Ectodermal cell (in vitro differentiated cells): ENCODE data around the gene NPAS2.

Experiments
- H3K27ac ChIP-seq: 2 replicates; pipeline ENCODE4 v1.7.0; 2013; ENCODE audit warnings: mild to moderate bottlenecking, low read depth, low read length; ENCODE audit not compliant: insufficient read depth, poor library complexity, severe bottlenecking
- H3K27me3 ChIP-seq: 2 replicates; pipeline ENCODE4 v1.7.0; 2013; ENCODE audit warnings: mild to moderate bottlenecking, low read length; ENCODE audit not compliant: insufficient read depth, control insufficient read depth, poor library complexity, severe bottlenecking
- H3K36me3 ChIP-seq: one replicate; pipeline ENCODE4 v1.7.0; 2013; ENCODE audit warnings: low read length; ENCODE audit not compliant: control insufficient read depth, insufficient read depth
- H3K4me1 ChIP-seq: one replicate; pipeline ENCODE4 v1.7.0; 2013; ENCODE audit warnings: low read length; ENCODE audit not compliant: control insufficient read depth, insufficient read depth
- H3K4me3 ChIP-seq: 2 replicates; pipeline ENCODE4 v1.7.0; 2013; ENCODE audit warnings: low read depth, low read length, control low read depth; ENCODE audit not compliant: insufficient read depth
- H3K9me3 ChIP-seq: 2 replicates; pipeline ENCODE4 v1.7.0; 2013; ENCODE audit warnings: mild to moderate bottlenecking, low read length, moderate library complexity; ENCODE audit not compliant: control insufficient read depth
- WGBS, 2 experiments: methylation state at CpG; one replicate each; pipeline ENCODE4 v1.1.7; 2013; ENCODE audit warnings: missing lambda C conversion rate in 2 of 2; 5-methylcytosine and 5-hydroxymethylcytosine counted together

NPAS2 gene

DNA sequence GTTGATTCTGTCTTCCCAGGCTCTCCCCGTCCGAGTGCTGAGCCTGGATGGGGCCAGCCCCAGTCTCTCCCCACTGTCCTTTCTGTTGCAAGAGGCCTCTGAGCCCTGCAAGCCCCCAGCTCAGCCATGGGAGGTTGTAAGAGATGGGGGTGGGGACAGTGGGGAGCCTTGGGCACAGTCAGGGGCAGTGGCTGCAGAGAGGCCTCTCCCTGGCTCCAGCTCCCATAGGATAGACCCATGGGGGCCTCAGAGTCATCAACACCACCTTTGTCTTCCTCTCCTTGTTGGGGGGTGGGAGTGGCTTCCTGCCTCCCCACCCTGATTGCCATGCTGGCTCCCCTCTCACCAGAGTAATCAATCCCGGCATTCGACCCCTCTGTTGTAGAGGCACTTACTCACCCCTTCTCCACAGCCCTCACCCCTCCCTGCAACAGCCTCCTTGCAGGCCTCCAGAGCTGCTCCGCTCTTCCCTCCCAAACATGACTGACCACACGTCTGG is 37.5 kb upstream of the NPAS2 start:
- Histone ChIP-seq H3K4me3 (no peak overlapping the region), H3K27ac (no peak overlapping the region), H3K36me3 (no peaks in the 10 kb centered on the region), H3K4me1 (peaks cover 5% of the 10 kb centered on the region), H3K9me3 (no peaks in the 10 kb centered on the region), H3K27me3 (no peaks in the 10 kb centered on the region)
- WGBS, 2 experiments: 73 to 80% methylated on average over 6 of the region's 6 CpGs

DNA sequence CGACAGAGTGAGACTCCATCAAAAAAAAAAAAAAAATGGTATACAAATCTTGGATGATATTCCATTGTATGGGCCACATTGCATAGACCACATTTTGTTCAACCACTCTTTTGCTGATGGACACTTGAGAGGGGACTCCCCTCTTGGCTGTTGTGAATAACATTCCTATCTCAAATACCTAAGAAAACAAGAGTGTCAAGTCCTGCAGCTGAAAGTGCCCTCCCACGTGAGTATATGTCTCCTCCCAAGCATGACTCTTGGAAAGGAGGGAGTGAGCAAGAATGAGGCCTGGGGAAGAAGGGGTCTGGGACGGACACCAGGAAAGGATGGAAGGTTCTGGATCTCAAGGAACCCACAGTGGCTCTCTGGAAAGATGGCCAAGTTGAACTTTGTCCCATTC is 36.0 kb upstream of the NPAS2 start:
- no peaks in the 10 kb centered on the region for H3K9me3 ChIP-seq
- H3K4me3 ChIP-seq: no peak overlapping the region
- 87 to 93% methylated on average over 3 of the region's 3 CpGs for WGBS, 2 experiments
- H3K27me3 ChIP-seq: no peaks in the 10 kb centered on the region
- no peaks in the 10 kb centered on the region for H3K36me3 ChIP-seq
- H3K27ac ChIP-seq: no peak overlapping the region
- peaks cover 5% of the 10 kb centered on the region for H3K4me1 ChIP-seq

DNA sequence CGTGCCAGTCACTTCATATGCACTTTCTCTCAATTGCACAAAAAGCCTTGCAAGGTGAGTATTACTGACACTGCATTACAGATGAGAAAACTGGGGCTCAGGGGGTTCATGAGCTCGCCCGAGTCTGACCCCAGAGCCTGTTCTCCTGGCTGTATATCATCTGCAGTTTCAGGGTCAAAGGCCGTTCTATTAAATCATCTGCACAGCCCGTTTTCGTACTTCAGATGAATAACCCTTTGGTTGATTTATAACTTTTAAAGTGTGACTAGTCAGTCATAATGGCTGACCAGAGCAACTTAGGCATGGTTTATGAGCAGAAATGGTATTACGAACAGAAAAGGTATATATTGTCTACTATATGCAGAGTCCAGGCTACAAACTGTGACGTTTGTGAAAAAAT is 35.3 kb upstream of the NPAS2 start:
- Histone ChIP-seq H3K9me3 (no peaks in the 10 kb centered on the region), H3K36me3 (no peaks in the 10 kb centered on the region), H3K27ac (no peak overlapping the region), H3K4me1 (peaks cover 5% of the 10 kb centered on the region), H3K4me3 (no peak overlapping the region), H3K27me3 (no peaks in the 10 kb centered on the region)
- 95 to 96% methylated on average over 8 of the region's 8 CpGs for WGBS, 2 experiments

DNA sequence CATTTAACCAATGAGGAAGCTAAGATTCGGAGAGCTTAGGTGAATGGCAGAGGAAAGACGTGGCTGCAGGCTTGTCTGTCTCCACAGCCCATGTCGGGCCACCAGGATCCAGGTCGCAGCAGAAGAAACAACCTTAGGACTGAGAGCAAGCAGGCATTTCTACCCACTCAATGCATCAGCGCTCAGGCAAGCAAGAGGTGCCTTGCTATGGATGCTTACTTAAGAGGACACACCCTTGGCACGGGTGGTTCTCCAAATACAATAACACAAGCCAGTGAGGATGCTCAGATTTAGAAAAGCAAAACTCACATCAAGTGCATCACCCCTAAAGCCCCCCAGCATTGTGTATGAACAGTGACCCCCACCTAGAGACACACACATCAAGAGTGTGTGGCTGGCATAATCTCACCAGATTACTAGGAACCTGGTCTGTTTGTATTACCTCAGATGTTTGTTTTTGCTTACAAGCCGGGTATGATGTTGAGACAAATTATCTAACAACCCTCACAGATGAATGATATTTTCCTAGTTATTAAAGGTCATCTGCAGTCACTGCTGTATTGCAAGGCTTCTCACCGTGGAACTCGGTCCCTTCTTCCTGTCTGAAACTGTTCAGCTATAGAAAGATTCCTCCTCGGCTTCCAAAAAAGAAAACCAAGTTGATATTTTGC is 34.2 kb upstream of the NPAS2 start:
- 91 to 93% methylated on average over 10 of the region's 10 CpGs for WGBS, 2 experiments

DNA sequence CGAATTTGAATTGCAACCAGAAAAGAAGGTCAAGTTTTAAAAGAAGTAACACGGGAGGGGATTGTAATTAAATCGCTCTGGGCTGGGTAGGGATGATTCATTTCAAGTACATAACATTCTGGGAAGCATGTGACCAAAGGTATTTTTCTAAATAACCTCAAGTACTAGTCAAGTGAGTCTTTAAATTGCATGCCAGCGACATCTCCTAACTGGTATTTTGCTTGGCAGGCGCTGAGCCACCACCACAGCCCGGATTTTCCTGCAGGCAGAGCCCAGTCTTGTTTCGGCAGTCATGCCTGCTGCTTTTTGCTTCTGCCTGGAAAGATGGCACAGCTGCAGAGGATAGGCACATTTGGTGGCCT is 33.7 kb upstream of the NPAS2 start:
- no peaks in the 10 kb centered on the region for H3K27me3 ChIP-seq
- H3K27ac ChIP-seq: no peak overlapping the region
- H3K36me3 ChIP-seq: no peaks in the 10 kb centered on the region
- H3K4me3 ChIP-seq: no peak overlapping the region
- H3K9me3 ChIP-seq: no peaks in the 10 kb centered on the region
- peaks cover 5% of the 10 kb centered on the region for H3K4me1 ChIP-seq
- WGBS, 2 experiments: 91 to 92% methylated on average over 7 of the region's 7 CpGs

More for the DNA sequence above, 34.2 kb upstream of the NPAS2 start:
- H3K27ac ChIP-seq: no peak overlapping the region
- H3K4me3 ChIP-seq: no peak overlapping the region
- no peaks in the 10 kb centered on the region for H3K9me3 ChIP-seq
- peaks cover 5% of the 10 kb centered on the region for H3K4me1 ChIP-seq
- no peaks in the 10 kb centered on the region for H3K27me3 ChIP-seq
- H3K36me3 ChIP-seq: no peaks in the 10 kb centered on the region

DNA sequence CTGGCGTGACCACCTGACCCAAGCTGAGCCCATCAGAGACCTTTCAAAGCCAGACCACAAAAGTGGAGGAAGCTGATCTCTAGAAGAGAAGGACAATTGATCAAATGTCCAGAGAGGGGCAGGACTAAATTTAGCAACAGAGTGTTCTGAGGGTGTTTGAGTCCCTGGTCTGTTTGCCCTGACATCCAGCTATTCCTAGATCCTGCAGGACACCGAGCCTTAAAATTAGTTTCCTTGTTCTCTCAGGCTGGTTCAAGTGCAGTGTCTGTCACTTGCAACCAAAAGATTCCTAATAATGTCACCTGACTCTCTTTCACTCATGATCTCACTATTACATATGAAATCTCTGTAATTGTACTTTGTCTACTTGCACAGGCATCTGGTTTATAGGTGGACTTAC is 33.0 kb upstream of the NPAS2 start:
- WGBS, 2 experiments: 92 to 96% methylated on average over 2 of the region's 2 CpGs
- Histone ChIP-seq H3K9me3 (no peaks in the 10 kb centered on the region), H3K27me3 (no peaks in the 10 kb centered on the region), H3K4me3 (no peak overlapping the region), H3K36me3 (no peaks in the 10 kb centered on the region), H3K4me1 (peaks cover 5% of the 10 kb centered on the region), H3K27ac (no peak overlapping the region)

DNA sequence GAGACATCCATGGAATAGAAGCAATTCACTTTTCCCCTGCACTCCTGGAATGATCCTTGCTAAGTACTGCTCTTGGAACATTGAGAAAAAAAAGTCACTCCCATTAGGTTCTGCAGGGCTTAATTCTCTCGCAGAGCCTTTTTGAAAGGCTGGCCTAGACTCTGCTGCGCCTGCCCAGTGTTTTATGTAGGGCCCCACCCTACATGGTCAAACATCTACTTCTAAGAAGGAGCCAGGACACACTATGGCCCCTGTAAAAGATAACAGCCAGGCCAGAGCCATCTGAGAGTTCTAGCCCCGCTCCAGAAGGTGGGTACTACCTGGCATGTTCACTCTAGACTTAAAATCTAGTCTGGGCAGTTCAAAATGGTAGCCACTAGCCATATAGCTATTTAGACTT is 30.6 kb upstream of the NPAS2 start:
- Histone ChIP-seq H3K36me3 (no peaks in the 10 kb centered on the region), H3K27ac (no peak overlapping the region), H3K27me3 (no peaks in the 10 kb centered on the region), H3K4me3 (no peak overlapping the region), H3K4me1 (no peaks in the 10 kb centered on the region), H3K9me3 (no peaks in the 10 kb centered on the region)
- WGBS, 2 experiments: 89 to 96% methylated on average over 3 of the region's 3 CpGs

DNA sequence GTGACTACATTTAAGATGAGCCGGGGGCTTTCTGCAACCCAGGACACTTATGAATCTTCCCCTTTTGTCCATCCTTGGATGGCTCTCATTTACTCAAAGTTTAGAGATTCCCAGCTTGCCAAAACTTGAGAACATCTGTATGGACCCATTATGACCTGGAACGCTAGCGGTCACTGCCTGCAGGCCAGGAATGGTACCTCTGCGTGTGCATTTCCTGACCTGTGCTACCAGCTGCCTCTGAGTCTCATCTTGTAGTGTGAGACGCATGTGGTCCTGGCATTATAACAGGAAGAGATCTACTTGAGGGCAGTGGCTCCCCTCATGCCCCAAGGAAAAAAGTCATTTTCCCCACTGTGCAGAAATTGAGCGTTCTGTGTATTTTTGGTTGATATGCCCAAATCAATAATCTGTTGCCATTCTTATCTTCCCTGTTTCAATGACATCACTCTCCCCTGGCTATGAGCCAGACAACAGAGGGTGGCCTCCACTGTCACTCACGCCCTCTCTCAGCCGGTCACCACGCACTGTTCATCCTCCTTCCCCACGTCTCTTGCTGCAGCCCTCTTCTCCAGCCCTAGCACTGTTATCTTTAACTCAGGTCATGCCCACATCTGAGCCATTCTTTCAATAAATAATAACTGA is 28.5 kb upstream of the NPAS2 start:
- Histone ChIP-seq H3K27me3 (no peaks in the 10 kb centered on the region), H3K27ac (no peak overlapping the region), H3K36me3 (no peaks in the 10 kb centered on the region), H3K9me3 (no peaks in the 10 kb centered on the region), H3K4me3 (no peak overlapping the region), H3K4me1 (no peaks in the 10 kb centered on the region)
- WGBS, 2 experiments: 92 to 94% methylated on average over 10 of the region's 10 CpGs

DNA sequence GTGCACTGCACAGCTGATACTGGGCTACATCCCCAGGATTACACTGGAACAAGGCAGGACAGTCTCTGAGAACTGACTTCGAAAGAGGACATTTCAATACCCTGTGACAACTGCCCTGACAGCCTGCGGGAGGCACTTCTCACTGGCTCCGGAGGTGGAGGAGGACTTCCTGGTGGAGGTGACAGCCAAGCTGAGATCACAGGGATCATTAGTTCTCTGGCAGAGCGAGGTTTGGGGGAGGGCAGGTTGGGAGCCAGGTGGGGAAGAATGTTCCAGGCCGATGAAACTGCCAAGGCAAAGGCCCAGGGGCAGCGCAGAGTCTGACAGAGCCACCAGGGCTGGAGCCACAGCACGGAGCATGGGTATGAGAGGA is 28.0 kb upstream of the NPAS2 start:
- 89 to 92% methylated on average over 7 of the region's 7 CpGs for WGBS, 2 experiments
- Histone ChIP-seq H3K4me3 (no peak overlapping the region), H3K36me3 (no peaks in the 10 kb centered on the region), H3K9me3 (no peaks in the 10 kb centered on the region), H3K4me1 (no peaks in the 10 kb centered on the region), H3K27ac (no peak overlapping the region), H3K27me3 (no peaks in the 10 kb centered on the region)

DNA sequence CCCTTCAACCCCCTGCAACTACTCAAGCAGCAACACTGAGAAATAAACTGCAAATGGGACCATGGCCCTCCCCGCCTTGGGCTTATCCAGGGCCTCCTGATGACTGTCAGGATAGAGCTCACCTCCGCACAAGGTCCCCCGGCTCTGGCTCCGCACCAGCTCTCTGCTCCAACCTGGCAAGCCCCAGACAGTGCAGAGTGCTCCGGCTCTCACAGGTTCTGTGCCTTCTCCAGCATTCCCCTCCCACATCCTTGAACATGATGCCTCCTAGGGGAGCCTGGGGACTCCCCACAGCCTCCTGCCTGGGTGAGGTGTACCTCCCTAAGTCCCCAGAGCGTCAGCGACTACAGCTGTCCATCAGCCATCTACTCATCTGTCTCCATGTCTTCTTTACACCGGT is 26.7 kb upstream of the NPAS2 start:
- H3K27me3 ChIP-seq: no peaks in the 10 kb centered on the region
- no peaks in the 10 kb centered on the region for H3K4me1 ChIP-seq
- 94 to 96% methylated on average over 8 of the region's 8 CpGs for WGBS, 2 experiments
- H3K27ac ChIP-seq: no peak overlapping the region
- no peaks in the 10 kb centered on the region for H3K36me3 ChIP-seq
- no peaks in the 10 kb centered on the region for H3K9me3 ChIP-seq
- no peak overlapping the region for H3K4me3 ChIP-seq
